ENCODE data around the gene IVNS1ABP. TPM values are rescaled to one million over a fixed set of nuclear protein-coding genes. Genes with fewer than 3 reads are reported as not detected.
"Not testable (repeated sequence)": the region's sequence is repeated elsewhere in the genome, so short reads cannot be mapped to it uniquely, and the experiment has no call there.

IVNS1ABP gene
- total RNA-seq, 1 donor from 2014 or later = 49.8 TPM

DNA sequence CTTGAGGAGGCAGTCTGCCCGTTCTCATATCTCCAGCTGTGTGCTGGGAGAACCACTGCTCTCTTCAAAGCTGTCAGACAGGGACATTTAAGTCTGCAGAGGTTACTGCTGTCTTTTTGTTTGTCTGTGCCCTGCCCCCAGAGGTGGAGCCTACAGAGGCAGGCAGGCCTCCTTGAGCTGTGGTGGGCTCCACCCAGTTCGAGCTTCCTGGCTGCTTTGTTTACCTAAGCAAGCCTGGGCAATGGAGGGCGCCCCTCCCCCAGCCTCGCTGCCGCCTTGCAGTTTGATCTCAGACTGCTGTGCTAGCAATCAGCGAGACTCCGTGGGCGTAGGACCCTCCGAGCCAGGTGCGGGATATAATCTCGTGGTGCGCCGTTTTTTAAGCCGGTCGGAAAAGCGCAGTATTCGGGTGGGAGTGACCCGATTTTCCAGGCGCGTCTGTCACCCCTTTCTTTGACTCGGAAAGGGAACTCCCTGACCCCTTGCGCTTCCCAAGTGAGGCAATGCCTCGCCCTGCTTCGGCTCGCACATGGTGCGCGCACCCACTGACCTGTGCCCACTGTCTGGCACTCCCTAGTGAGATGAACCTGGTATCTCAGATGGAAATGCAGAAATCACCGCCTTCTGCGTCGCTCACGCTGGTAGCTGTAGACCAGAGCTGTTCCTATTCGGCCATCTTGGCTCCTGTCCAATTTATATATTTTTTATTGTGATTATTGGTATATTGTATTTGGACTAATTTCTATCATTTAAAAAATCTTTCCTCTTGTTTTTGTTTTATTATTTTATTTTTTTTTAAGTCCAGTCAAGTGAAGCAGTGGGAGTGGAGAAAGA lies 59.7 kb downstream of the IVNS1ABP start:
- not testable (repeated sequence) for DNase-seq (ENCODE audit: low read depth in 2 of 2)

DNA sequence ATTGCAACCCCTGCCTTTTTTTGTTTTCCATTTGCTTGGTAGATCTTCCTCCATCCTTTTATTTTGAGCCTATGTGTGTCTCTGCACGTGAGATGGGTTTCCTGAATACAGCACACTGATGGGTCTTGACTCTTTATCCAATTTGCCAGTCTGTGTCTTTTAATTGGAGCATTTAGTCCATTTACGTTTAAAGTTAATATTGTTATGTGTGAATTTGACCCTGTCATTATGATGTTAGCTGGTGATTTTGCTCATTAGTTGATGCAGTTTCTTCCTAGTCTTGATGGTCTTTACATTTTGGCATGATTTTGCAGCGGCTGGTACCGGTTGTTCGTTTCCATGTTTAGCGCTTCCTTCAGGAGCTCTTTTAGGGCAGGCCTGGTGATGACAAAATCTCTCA lies 61.4 kb downstream of the IVNS1ABP start:
- DNase-seq (ENCODE audit: low read depth in 2 of 2) = not testable (repeated sequence)

DNA sequence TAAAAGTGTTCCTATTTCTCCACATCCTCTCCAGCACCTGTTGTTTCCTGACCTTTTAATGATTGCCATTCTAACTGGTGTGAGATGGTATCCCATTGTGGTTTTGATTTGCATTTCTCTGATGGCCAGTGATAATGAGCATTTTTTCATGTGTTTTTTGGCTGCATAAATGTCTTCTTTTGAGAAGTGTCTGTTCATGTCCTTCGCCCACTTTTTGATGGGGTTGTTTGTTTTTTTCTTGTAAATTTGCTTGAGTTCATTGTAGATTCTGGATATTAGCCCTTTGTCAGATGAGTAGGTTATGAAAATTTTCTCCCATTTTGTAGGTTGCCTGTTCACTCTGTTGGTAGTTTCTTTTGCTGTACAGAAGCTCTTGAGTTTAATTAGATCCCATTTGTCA lies 64.6 kb downstream of the IVNS1ABP start:
- DNase-seq (ENCODE audit: low read depth in 2 of 2) = not testable (repeated sequence)

- not testable (repeated sequence) for DNase-seq (ENCODE audit: low read depth in 2 of 2)
Observed at GRCh38 chr1:185251928-185252327, 65.1 kb downstream of the IVNS1ABP start.

DNA sequence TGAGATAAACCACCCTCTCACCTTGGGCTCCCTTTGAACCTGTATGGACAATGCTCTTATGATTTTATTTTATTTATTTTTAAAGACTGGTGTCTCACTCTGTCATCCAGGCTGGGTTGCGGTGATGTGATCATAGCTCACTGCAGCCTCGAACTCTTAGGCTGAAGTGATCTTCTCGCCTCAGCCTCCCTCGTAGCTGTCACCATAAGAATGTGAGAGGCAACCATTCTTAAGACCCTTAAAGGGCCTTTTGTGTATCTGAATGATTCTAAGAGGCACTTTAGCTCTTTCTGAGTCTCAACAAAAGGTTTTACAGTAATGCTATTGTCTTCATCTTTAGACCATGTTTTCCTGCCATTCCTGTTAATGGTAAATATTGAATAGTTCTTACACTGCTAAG lies 67.0 kb downstream of the IVNS1ABP start:
- DNase-seq (ENCODE audit: low read depth in 2 of 2) = no peak

DNA sequence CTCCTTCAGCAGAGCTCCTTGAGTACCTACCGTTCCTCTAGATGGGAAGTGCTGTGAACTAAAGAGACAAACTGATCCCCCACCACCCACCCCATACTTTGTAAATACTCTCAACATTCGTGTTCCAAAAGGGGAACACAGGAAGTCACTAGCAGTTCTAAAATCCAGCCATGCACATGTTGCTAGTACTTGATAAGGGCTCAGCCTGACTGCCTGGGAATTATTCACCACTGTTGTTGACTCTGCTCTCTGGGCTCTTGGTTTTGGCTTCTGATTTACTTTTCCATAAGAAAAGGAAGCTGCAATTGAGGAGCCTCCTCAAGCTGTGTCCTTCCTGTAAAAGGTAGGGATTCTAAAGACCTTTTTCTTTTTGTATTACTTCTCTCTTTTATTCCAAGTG lies 67.5 kb downstream of the IVNS1ABP start:
- no peak for DNase-seq (ENCODE audit: low read depth in 2 of 2)

Other genes starting within 250 kb of the IVNS1ABP start
- 10.7 TPM in 2 replicates for gene TRMT1L, start 160.3 kb downstream of the IVNS1ABP start, total RNA-seq
- 3.5 and 6.0 TPM in 2 replicates for gene SWT1, start 160.1 kb downstream of the IVNS1ABP start, total RNA-seq

All from lung microvascular endothelial cell (primary cell).